Testis (tissue), 3 donors: ENCODE results near the gene ULK4. TPM values are rescaled to one million over a fixed set of nuclear protein-coding genes. Genes with fewer than 3 reads are reported as not detected.

ENCODE experiments used
- DNase-seq: peaks from one replicate; pipeline ENCODE4 v3.0.0-alpha.2; 2019
- H3K27ac ChIP-seq, 2 donors: fragments of 200-600 bp; sonication (generic); one replicate each; pipeline ENCODE4 v1.5.1; 2019
- H3K27me3 ChIP-seq: fragments of 200-600 bp; sonication (generic); one replicate; pipeline ENCODE4 v1.5.1; 2019
- H3K36me3 ChIP-seq: fragments of 200-600 bp; sonication (generic); one replicate; pipeline ENCODE4 v1.5.1; 2017; ENCODE audit warnings: low read depth; ENCODE audit errors: missing control alignments
- H3K4me1 ChIP-seq: fragments of 200-600 bp; sonication (generic); one replicate; pipeline ENCODE4 v1.5.1; 2019
- H3K4me3 ChIP-seq, 2 donors: fragments of 200-600 bp; sonication (generic); one replicate each; pipeline ENCODE4 v1.5.1; 2017 to 2019
- H3K9me3 ChIP-seq: fragments of 200-600 bp; sonication (generic); one replicate; pipeline ENCODE4 v1.5.1; 2017
- POLR2A ChIP-seq: fragments of 450-650 bp; IDR thresholded peaks from one replicate; pipeline ENCODE4 v1.6.1; 2017; ENCODE audit warnings: antibody characterized with exemption, mild to moderate bottlenecking, moderate library complexity
- WGBS, 2 donors: methylation state at CpG; one replicate each; pipeline ENCODE4 v1.1.5; 2018; 5-methylcytosine and 5-hydroxymethylcytosine counted together
- intact Hi-C: fragments of 100-400 bp; cut with DNase I; formaldehyde crosslinking; loops from one replicate; pipeline ENCODE4 v1.15.1; 2023; ENCODE audit warnings: low total_unique reads
- polyA plus RNA-seq: library from polyadenylated mRNA; stranded (reverse); fragments of 350-450 nt; fragmentation: Illumina TruSeq; extraction: RNeasy Lipid Tissue Mini Kit (QIAGEN cat#74804); gene quantifications from one replicate; pipeline ENCODE4 v1.2.3, GENCODE V29; 2014; ENCODE audit warnings: low read depth, low replicate concordance; ENCODE audit not compliant: insufficient read depth
- total RNA-seq, 2 donors: library from RNA; depleted of rRNA; stranded (reverse); fragments of >200 nt; gene quantifications; one replicate each; pipeline ENCODE4 v1.2.3, GENCODE V29; 2016
- TF ChIP-seq, protein P1 (sequence below), 3 experiments: fragments of 450-650 bp in 2 of 3; fragments of 200-600 bp in 1 of 3; sonication (generic) in 1 of 3; IDR thresholded peaks; one replicate each; pipeline ENCODE4 v1.5.1; 2016 to 2019; ENCODE audit warnings: antibody characterized with exemption in 3 of 3, mild to moderate bottlenecking in 2 of 3, moderate library complexity in 1 of 3

ULK4 gene
- total and polyA plus RNA-seq, 3 donors from 2014 or later = 45.7 to 91.6 (median 47.4) TPM

- Histone ChIP-seq H3K27ac (no peak overlapping the region), H3K4me1 (no peaks in the 10 kb centered on the region), H3K27me3 (no peaks in the 10 kb centered on the region), H3K4me3 (no peak overlapping the region), H3K9me3 (no peaks in the 10 kb centered on the region), H3K36me3 (no peaks in the 10 kb centered on the region)
- DNase-seq = no peak
- intact Hi-C loops = no loop called here
- 69 to 74% methylated on average over 7 of the region's 7 CpGs for WGBS, 2 donors
- TF ChIP-seq POLR2A = no peak
- TF ChIP-seq, protein P1, sequence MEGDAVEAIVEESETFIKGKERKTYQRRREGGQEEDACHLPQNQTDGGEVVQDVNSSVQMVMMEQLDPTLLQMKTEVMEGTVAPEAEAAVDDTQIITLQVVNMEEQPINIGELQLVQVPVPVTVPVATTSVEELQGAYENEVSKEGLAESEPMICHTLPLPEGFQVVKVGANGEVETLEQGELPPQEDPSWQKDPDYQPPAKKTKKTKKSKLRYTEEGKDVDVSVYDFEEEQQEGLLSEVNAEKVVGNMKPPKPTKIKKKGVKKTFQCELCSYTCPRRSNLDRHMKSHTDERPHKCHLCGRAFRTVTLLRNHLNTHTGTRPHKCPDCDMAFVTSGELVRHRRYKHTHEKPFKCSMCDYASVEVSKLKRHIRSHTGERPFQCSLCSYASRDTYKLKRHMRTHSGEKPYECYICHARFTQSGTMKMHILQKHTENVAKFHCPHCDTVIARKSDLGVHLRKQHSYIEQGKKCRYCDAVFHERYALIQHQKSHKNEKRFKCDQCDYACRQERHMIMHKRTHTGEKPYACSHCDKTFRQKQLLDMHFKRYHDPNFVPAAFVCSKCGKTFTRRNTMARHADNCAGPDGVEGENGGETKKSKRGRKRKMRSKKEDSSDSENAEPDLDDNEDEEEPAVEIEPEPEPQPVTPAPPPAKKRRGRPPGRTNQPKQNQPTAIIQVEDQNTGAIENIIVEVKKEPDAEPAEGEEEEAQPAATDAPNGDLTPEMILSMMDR (IDR thresholded peaks at IDR 0.05) = no peak
Observed at GRCh38 chr3:41418961-41419691, 542.8 kb downstream of the ULK4 start.

GRCh38 chr3:41417574-41417973 lies 544.3 kb downstream of the ULK4 start:
- 54 to 72% methylated on average over 3 of the region's 3 CpGs for WGBS, 2 donors
- no peak overlapping the region for H3K27ac ChIP-seq
- intact Hi-C loops = no loop called here
- no peaks in the 10 kb centered on the region for H3K4me1 ChIP-seq
- no peak for TF ChIP-seq POLR2A
- TF ChIP-seq, protein P1 (IDR thresholded peaks at IDR 0.05) = no peak
- no peak for DNase-seq
- no peaks in the 10 kb centered on the region for H3K27me3 ChIP-seq
- H3K9me3 ChIP-seq = no peaks in the 10 kb centered on the region
- H3K4me3 ChIP-seq = no peak overlapping the region
- no peaks in the 10 kb centered on the region for H3K36me3 ChIP-seq

DNA sequence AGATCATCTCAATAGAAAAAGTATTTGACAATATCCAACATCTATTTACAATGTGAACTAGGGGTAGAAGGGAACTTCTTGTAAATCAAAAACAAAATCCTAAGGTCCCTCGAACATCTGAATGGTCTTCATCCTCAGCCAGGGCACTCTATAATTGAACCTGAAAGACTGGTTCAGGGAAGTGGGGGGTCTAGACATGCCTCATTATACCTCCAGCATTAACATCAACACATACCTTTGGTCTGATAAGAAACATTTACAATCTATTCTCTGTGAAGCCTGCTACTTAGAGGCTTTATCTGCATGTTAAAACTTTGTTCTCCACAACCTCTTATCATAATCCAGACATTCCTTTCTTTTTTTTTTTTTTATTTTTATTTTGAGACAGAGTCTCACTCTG lies 550.8 kb downstream of the ULK4 start:
- intact Hi-C loops = no loop called here
- no peak overlapping the region for H3K27ac ChIP-seq
- no peak overlapping the region for H3K4me3 ChIP-seq
- 86 to 88% methylated on average over 1 of the region's 1 CpG for WGBS, 2 donors
- no peaks in the 10 kb centered on the region for H3K4me1 ChIP-seq
- no peak for DNase-seq
- TF ChIP-seq, protein P1 (IDR thresholded peaks at IDR 0.05) = no peak
- H3K27me3 ChIP-seq = no peaks in the 10 kb centered on the region
- H3K36me3 ChIP-seq = no peaks in the 10 kb centered on the region
- H3K9me3 ChIP-seq = no peaks in the 10 kb centered on the region

DNA sequence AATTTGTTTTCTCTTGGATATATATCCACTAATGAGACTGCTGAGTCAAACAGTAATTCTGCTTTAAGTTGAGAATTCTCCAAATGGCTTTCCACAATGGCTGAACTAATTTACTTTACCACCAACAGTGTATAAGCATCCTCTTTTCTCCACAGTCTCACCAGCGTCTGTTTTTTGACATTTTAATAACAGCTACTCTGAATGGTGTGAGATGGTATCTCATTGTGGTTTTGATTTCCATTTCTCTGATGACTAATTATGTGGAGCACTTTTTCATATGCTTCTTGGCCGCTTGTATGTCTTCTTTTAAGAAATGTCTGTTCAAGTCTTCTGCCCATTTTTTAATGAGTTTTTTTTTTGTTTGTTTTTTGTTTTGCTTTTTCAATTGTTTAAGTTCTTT lies 556.4 kb downstream of the ULK4 start:
- no peaks in the 10 kb centered on the region for H3K27me3 ChIP-seq
- H3K36me3 ChIP-seq = no peaks in the 10 kb centered on the region
- no peaks in the 10 kb centered on the region for H3K9me3 ChIP-seq
- TF ChIP-seq, protein P1 (IDR thresholded peaks at IDR 0.05) = no peak
- no peak for TF ChIP-seq POLR2A
- no peaks in the 10 kb centered on the region for H3K4me1 ChIP-seq
- WGBS, 2 donors = 83 to 93% methylated on average over 2 of the region's 2 CpGs
- intact Hi-C loops = no loop called here
- no peak overlapping the region for H3K4me3 ChIP-seq
- H3K27ac ChIP-seq = no peak overlapping the region
- DNase-seq = no peak

GRCh38 chr3:41404582-41404981 lies 557.3 kb downstream of the ULK4 start:
- H3K27ac ChIP-seq = no peak overlapping the region
- TF ChIP-seq, protein P1 (IDR thresholded peaks at IDR 0.05) = no peak
- no peak for TF ChIP-seq POLR2A
- DNase-seq = no peak
- H3K4me1 ChIP-seq = no peaks in the 10 kb centered on the region
- no peaks in the 10 kb centered on the region for H3K27me3 ChIP-seq
- intact Hi-C loops = no loop called here
- no peak overlapping the region for H3K4me3 ChIP-seq
- H3K36me3 ChIP-seq = no peaks in the 10 kb centered on the region
- 80 to 88% methylated on average over 1 of the region's 1 CpG for WGBS, 2 donors
- no peaks in the 10 kb centered on the region for H3K9me3 ChIP-seq
